ENCODE results near the gene DLGAP3. TPM values are rescaled to one million over a fixed set of nuclear protein-coding genes. Genes with fewer than 3 reads are reported as not detected.

DLGAP3 gene
- total RNA-seq, 1 experiment from 2014 or later, result 0.27 TPM

DNA sequence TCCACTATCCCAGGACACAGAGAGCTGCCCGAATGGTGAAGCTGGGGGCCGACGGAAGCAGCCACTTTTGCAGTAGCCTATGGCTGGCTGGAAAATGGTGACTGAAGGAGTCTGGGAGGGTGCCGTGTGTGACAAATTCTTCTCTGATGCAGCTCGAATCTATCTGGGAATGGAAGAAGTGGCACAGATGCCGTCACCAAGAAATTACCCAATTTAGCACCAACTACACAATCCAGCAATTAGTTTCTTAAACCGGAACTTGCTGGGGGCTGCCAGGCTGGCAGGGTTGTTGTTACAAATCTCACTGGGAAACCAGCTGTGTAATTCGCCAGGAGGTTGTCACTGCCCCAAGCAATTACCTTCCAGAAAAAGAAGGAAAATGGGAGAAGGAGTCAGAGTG is 18.0 kb downstream of the DLGAP3 start:
- no peaks in the 10 kb centered on the region for H3K4me1 ChIP-seq (ENCODE audit: control insufficient read depth in 1 of 2, insufficient read depth in 2 of 2, low read length in 2 of 2)
- no peak overlapping the region for H3K4me2 ChIP-seq (ENCODE audit: low read length)
- no peak for TF ChIP-seq EZH2 (IDR thresholded peaks at IDR 0.05)
- no peak for TF ChIP-seq SRF (IDR thresholded peaks at IDR 0.05; ENCODE audit: low read depth)
- no peak for TF ChIP-seq ZFX (IDR thresholded peaks at IDR 0.05)
- no peak for TF ChIP-seq CBX3 (IDR thresholded peaks at IDR 0.05; ENCODE audit: low read depth)
- TF ChIP-seq, protein P1, sequence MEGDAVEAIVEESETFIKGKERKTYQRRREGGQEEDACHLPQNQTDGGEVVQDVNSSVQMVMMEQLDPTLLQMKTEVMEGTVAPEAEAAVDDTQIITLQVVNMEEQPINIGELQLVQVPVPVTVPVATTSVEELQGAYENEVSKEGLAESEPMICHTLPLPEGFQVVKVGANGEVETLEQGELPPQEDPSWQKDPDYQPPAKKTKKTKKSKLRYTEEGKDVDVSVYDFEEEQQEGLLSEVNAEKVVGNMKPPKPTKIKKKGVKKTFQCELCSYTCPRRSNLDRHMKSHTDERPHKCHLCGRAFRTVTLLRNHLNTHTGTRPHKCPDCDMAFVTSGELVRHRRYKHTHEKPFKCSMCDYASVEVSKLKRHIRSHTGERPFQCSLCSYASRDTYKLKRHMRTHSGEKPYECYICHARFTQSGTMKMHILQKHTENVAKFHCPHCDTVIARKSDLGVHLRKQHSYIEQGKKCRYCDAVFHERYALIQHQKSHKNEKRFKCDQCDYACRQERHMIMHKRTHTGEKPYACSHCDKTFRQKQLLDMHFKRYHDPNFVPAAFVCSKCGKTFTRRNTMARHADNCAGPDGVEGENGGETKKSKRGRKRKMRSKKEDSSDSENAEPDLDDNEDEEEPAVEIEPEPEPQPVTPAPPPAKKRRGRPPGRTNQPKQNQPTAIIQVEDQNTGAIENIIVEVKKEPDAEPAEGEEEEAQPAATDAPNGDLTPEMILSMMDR (IDR thresholded peaks at IDR 0.05 in 2 of 3, conservative IDR thresholded peaks at IDR 0.05 in 1 of 3; ENCODE audit: borderline replicate concordance in 1 of 3, insufficient read depth in 1 of 3, low read depth in 2 of 3, low read length in 2 of 3), result no peak
- no peak for TF ChIP-seq POLR2AphosphoS5 (IDR thresholded peaks at IDR 0.05; ENCODE audit: low read depth, low read length)
- TF ChIP-seq SP1 (IDR thresholded peaks at IDR 0.05; ENCODE audit: low read depth), result no peak
- no peak for TF ChIP-seq CEBPB (IDR thresholded peaks at IDR 0.05; ENCODE audit: low read depth)
- TF ChIP-seq, protein P2, sequence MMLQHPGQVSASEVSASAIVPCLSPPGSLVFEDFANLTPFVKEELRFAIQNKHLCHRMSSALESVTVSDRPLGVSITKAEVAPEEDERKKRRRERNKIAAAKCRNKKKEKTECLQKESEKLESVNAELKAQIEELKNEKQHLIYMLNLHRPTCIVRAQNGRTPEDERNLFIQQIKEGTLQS (IDR thresholded peaks at IDR 0.05), result no peak
- no peaks in the 10 kb centered on the region for H3K9me2 ChIP-seq (ENCODE audit: insufficient read depth)
- ChIA-PET POLR2A (no interaction called here), CTCF (no interaction called here), RAD21 (ENCODE audit: low non-redundant PET in 1 of 2, low total read pairs in 2 of 2, uncharacterized antibody in 2 of 2, unreplicated experiment in 2 of 2) (interaction anchor here in 1 of 2 experiments (0.6 kb wide), 1 partner anchor 289 kb away, joined by 3 read pairs; no protein-coding TSS in a partner anchor)
- H3K9me3 ChIP-seq (ENCODE audit: control insufficient read depth in 1 of 2, insufficient read depth in 1 of 2, low read depth in 1 of 2, low read length in 2 of 2), result no peaks in the 10 kb centered on the region
- peaks cover 33% of the 10 kb centered on the region for H3K27me3 ChIP-seq (ENCODE audit: insufficient read depth, low read length)
- no peak overlapping the region for H3K27ac ChIP-seq (ENCODE audit: low read depth, low read length)
- H4K20me1 ChIP-seq (ENCODE audit: insufficient read depth), result no peaks in the 10 kb centered on the region
- no peak overlapping the region for H3K4me3 ChIP-seq (replicated peaks in 1 of 2; ENCODE audit: low read depth in 1 of 2, low read length in 2 of 2)
- H3K36me3 ChIP-seq (ENCODE audit: control insufficient read depth in 1 of 2, insufficient read depth in 2 of 2, low read length in 2 of 2), result no peaks in the 10 kb centered on the region
- H3K9ac ChIP-seq (ENCODE audit: low read length), result no peak overlapping the region
- intact Hi-C loops (cut with micrococcal nuclease), result no loop called here
- ATAC-seq, result no peak
- BruUV-seq (replicated peaks), result no TSS peak
- no peaks in the 10 kb centered on the region for H3K79me2 ChIP-seq (ENCODE audit: insufficient read depth, low read length)
- DNase-seq (ENCODE audit: low read depth, low spot score), result no peak
- H2AFZ ChIP-seq (ENCODE audit: low read depth, low read length, poor library complexity, severe bottlenecking), result no peak overlapping the region

DNA sequence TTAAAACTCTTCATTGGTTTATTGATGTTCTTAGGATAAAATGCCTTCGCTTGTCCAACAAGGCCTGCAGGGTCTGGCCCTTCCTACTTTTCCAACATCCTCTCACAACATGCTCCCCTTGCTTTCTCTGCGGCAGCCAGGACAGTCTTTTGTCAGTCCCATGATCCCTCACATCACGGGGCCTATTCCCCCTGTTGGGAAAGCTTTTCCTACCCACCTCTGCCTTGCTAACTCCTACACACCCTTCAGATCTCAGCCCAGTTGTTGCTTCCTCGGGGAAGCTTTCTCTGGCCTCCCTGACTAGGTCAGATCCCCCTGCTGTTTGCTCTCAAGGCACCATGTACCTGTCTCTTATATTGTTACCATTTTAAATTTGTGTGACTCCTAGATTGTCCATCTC is 19.0 kb downstream of the DLGAP3 start:
- H3K36me3 ChIP-seq (ENCODE audit: control insufficient read depth in 1 of 2, insufficient read depth in 2 of 2, low read length in 2 of 2), result no peaks in the 10 kb centered on the region
- ChIA-PET POLR2A (no interaction called here), CTCF (no interaction called here), RAD21 (ENCODE audit: low non-redundant PET in 1 of 2, low total read pairs in 2 of 2, uncharacterized antibody in 2 of 2, unreplicated experiment in 2 of 2) (no interaction called here)
- peaks cover 33% of the 10 kb centered on the region for H3K27me3 ChIP-seq (ENCODE audit: insufficient read depth, low read length)
- no peaks in the 10 kb centered on the region for H4K20me1 ChIP-seq (ENCODE audit: insufficient read depth)
- DNase-seq (ENCODE audit: low read depth, low spot score), result no peak
- ATAC-seq, result no peak
- H3K27ac ChIP-seq (ENCODE audit: low read depth, low read length), result no peak overlapping the region
- no peaks in the 10 kb centered on the region for H3K9me2 ChIP-seq (ENCODE audit: insufficient read depth)
- no peaks in the 10 kb centered on the region for H3K4me1 ChIP-seq (ENCODE audit: control insufficient read depth in 1 of 2, insufficient read depth in 2 of 2, low read length in 2 of 2)
- H3K9ac ChIP-seq (ENCODE audit: low read length), result no peak overlapping the region
- no peak overlapping the region for H2AFZ ChIP-seq (ENCODE audit: low read depth, low read length, poor library complexity, severe bottlenecking)
- no peak overlapping the region for H3K4me3 ChIP-seq (replicated peaks in 1 of 2; ENCODE audit: low read depth in 1 of 2, low read length in 2 of 2)
- no peaks in the 10 kb centered on the region for H3K79me2 ChIP-seq (ENCODE audit: insufficient read depth, low read length)
- BruUV-seq (replicated peaks), result no TSS peak
- intact Hi-C loops (cut with micrococcal nuclease), result no loop called here
- no peaks in the 10 kb centered on the region for H3K9me3 ChIP-seq (ENCODE audit: control insufficient read depth in 1 of 2, insufficient read depth in 1 of 2, low read depth in 1 of 2, low read length in 2 of 2)
- H3K4me2 ChIP-seq (ENCODE audit: low read length), result no peak overlapping the region
- TF ChIP-seq, protein P3, sequence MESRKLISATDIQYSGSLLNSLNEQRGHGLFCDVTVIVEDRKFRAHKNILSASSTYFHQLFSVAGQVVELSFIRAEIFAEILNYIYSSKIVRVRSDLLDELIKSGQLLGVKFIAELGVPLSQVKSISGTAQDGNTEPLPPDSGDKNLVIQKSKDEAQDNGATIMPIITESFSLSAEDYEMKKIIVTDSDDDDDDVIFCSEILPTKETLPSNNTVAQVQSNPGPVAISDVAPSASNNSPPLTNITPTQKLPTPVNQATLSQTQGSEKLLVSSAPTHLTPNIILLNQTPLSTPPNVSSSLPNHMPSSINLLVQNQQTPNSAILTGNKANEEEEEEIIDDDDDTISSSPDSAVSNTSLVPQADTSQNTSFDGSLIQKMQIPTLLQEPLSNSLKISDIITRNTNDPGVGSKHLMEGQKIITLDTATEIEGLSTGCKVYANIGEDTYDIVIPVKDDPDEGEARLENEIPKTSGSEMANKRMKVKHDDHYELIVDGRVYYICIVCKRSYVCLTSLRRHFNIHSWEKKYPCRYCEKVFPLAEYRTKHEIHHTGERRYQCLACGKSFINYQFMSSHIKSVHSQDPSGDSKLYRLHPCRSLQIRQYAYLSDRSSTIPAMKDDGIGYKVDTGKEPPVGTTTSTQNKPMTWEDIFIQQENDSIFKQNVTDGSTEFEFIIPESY (IDR thresholded peaks at IDR 0.05; ENCODE audit: extremely low read depth, insufficient replicate concordance, low read length), result no peak
- TF ChIP-seq FOSL1 (IDR thresholded peaks at IDR 0.05; ENCODE audit: low read depth) (no peak), ZFX (IDR thresholded peaks at IDR 0.05) (no peak), EZH2phosphoT487 (IDR thresholded peaks at IDR 0.05; ENCODE audit: borderline replicate concordance) (no peak), YY1 (IDR thresholded peaks at IDR 0.05; ENCODE audit: extremely low read depth, insufficient replicate concordance, low read depth, low read length) (no peak)
- TF ChIP-seq, protein P1 (IDR thresholded peaks at IDR 0.05 in 2 of 3, conservative IDR thresholded peaks at IDR 0.05 in 1 of 3; ENCODE audit: borderline replicate concordance in 1 of 3, insufficient read depth in 1 of 3, low read depth in 2 of 3, low read length in 2 of 3), result no peak

Measured in HCT116 (cell line).